ENCODE measurements around the gene CYP24A1. TPM values are rescaled to one million over a fixed set of nuclear protein-coding genes. Genes with fewer than 3 reads are reported as not detected.

Gene CYP24A1
- polyA plus RNA-seq, 2 donors: 0.39 to 1.6 TPM

DNA sequence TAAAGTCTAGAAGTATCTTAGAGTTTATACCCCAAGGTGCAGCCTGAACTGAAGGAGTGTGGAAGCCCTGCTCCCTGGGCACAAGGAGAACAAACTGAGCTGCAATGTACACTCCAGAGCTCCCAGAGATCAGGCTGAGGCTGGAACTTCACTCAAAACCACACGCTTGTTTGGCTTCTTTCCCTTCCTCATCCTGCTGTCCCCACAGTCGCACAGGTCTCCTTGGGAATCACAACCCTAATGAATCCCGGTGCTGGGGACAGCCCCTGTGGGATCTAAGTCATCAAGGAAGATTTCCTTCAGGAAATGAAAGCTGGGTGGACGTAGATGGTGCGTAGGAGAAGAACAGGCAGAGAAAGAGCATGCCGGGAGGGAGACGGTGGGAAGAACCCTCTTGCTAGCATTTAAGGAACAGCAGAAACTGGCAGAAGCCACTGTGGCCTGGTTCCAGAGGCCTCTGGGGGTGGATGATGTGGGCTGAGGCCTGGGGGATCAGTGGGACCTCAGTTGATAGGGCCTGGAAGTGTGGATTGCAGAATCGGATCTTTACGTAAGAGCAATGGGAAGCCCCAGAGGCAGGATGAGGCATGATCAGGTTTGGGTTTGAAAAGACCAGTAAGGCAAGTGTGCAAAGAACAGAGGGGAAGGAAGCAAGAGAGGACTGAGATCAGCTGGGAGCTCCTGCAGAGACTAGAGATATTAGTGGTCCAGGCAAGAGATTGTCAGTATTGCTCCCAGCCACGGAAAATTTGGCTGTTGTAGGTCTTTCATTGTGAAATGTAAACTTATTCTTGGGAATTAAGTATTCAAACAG is 21.4 kb downstream of the CYP24A1 start:
- Histone ChIP-seq H3K36me3 (ENCODE audit: control insufficient read depth in 2 of 2, insufficient read depth in 2 of 2, low read length in 1 of 2) (no peaks in the 10 kb centered on the region), H3K9me3 (ENCODE audit: control insufficient read depth in 2 of 2, insufficient read depth in 1 of 2, low read depth in 1 of 2, low read length in 1 of 2) (no peaks in the 10 kb centered on the region), H3K4me1 (ENCODE audit: control insufficient read depth in 2 of 2, insufficient read depth in 2 of 2, low read length in 1 of 2) (peaks cover 0 to 6% of the 10 kb centered on the region in 2 donors), H3K27me3 (ENCODE audit: control insufficient read depth in 1 of 2, insufficient read depth in 2 of 2, low read length in 2 of 2) (no peaks in the 10 kb centered on the region), H3K4me3 (ENCODE audit: low read depth in 1 of 2, low read length in 2 of 2) (no peak overlapping the region), H3K27ac (ENCODE audit: low read depth in 2 of 2, low read length in 1 of 2) (peak overlapping the region in 1 of 2 donors; percentile 77)
- 40 to 52% methylated on average over 10 of the region's 10 CpGs for WGBS, 2 donors

DNA sequence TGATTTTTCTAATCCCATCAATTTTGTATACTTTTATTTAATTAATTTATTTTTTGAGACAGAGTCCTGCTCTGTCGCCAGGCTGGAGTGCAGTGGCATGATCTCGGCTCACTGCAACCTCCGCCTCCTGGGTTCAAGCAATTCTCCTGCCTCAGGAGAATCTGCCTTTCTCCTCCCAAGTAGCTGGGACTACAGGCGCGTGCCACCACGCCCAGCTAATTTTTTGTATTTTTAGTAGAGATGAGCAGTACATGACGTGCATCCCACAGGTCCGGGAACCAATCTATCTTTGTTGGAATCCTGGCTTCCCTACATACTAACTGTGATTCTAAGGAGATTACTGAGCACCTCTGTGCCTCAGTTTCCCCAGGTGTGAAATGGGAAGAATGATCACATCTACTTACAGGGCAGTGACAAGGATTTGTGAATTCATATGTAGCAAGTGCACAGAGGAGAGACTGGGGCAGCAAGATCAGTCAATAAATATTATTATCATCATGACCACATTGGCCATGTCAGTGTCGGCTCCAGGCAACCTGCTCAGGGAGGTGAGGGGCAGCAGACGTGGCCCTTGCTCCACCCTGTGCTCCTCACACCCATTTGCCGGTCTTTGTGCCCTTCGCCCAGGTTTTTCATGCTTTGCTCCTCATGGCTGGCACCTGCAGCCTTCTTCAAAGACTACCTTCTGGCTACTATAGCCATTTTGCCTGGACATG is 22.1 kb downstream of the CYP24A1 start:
- H3K9me3 ChIP-seq (ENCODE audit: control insufficient read depth in 2 of 2, insufficient read depth in 1 of 2, low read depth in 1 of 2, low read length in 1 of 2): no peaks in the 10 kb centered on the region
- H3K27ac ChIP-seq (ENCODE audit: low read depth in 2 of 2, low read length in 1 of 2): peak overlapping the region in 1 of 2 donors; percentile 77
- no peaks in the 10 kb centered on the region for H3K36me3 ChIP-seq (ENCODE audit: control insufficient read depth in 2 of 2, insufficient read depth in 2 of 2, low read length in 1 of 2)
- peaks cover 0 to 6% of the 10 kb centered on the region in 2 donors for H3K4me1 ChIP-seq (ENCODE audit: control insufficient read depth in 2 of 2, insufficient read depth in 2 of 2, low read length in 1 of 2)
- WGBS, 2 donors: 87 to 88% methylated on average over 12 of the region's 12 CpGs
- H3K27me3 ChIP-seq (ENCODE audit: control insufficient read depth in 1 of 2, insufficient read depth in 2 of 2, low read length in 2 of 2): no peaks in the 10 kb centered on the region
- no peak overlapping the region for H3K4me3 ChIP-seq (ENCODE audit: low read depth in 1 of 2, low read length in 2 of 2)

- Histone ChIP-seq H3K27me3 (ENCODE audit: control insufficient read depth in 1 of 2, insufficient read depth in 2 of 2, low read length in 2 of 2) (no peaks in the 10 kb centered on the region), H3K9me3 (ENCODE audit: control insufficient read depth in 2 of 2, insufficient read depth in 1 of 2, low read depth in 1 of 2, low read length in 1 of 2) (no peaks in the 10 kb centered on the region), H3K36me3 (ENCODE audit: control insufficient read depth in 2 of 2, insufficient read depth in 2 of 2, low read length in 1 of 2) (no peaks in the 10 kb centered on the region), H3K4me1 (ENCODE audit: control insufficient read depth in 2 of 2, insufficient read depth in 2 of 2, low read length in 1 of 2) (peaks cover 0 to 6% of the 10 kb centered on the region in 2 donors), H3K27ac (ENCODE audit: low read depth in 2 of 2, low read length in 1 of 2) (no peak overlapping the region), H3K4me3 (ENCODE audit: low read depth in 1 of 2, low read length in 2 of 2) (no peak overlapping the region)
- 51 to 53% methylated on average over 2 of the region's 2 CpGs for WGBS, 2 donors
These were observed 22.7 kb downstream of the CYP24A1 start for GRCh38 chr20:54151075-54151439.

- 86 to 91% methylated on average over 7 of the region's 7 CpGs for WGBS, 2 donors
- Histone ChIP-seq H3K4me1 (ENCODE audit: control insufficient read depth in 2 of 2, insufficient read depth in 2 of 2, low read length in 1 of 2) (peaks cover 0 to 6% of the 10 kb centered on the region in 2 donors), H3K27ac (ENCODE audit: low read depth in 2 of 2, low read length in 1 of 2) (no peak overlapping the region), H3K4me3 (ENCODE audit: low read depth in 1 of 2, low read length in 2 of 2) (no peak overlapping the region), H3K36me3 (ENCODE audit: control insufficient read depth in 2 of 2, insufficient read depth in 2 of 2, low read length in 1 of 2) (no peaks in the 10 kb centered on the region), H3K27me3 (ENCODE audit: control insufficient read depth in 1 of 2, insufficient read depth in 2 of 2, low read length in 2 of 2) (no peaks in the 10 kb centered on the region), H3K9me3 (ENCODE audit: control insufficient read depth in 2 of 2, insufficient read depth in 1 of 2, low read depth in 1 of 2, low read length in 1 of 2) (no peaks in the 10 kb centered on the region)
These were observed 24.0 kb downstream of the CYP24A1 start for GRCh38 chr20:54149765-54150264.

GRCh38 chr20:54148947-54149764 is 24.6 kb downstream of the CYP24A1 start:
- Histone ChIP-seq H3K9me3 (ENCODE audit: control insufficient read depth in 2 of 2, insufficient read depth in 1 of 2, low read depth in 1 of 2, low read length in 1 of 2) (no peaks in the 10 kb centered on the region), H3K4me3 (ENCODE audit: low read depth in 1 of 2, low read length in 2 of 2) (no peak overlapping the region), H3K4me1 (ENCODE audit: control insufficient read depth in 2 of 2, insufficient read depth in 2 of 2, low read length in 1 of 2) (peaks cover 0 to 6% of the 10 kb centered on the region in 2 donors), H3K36me3 (ENCODE audit: control insufficient read depth in 2 of 2, insufficient read depth in 2 of 2, low read length in 1 of 2) (no peaks in the 10 kb centered on the region), H3K27ac (ENCODE audit: low read depth in 2 of 2, low read length in 1 of 2) (no peak overlapping the region), H3K27me3 (ENCODE audit: control insufficient read depth in 1 of 2, insufficient read depth in 2 of 2, low read length in 2 of 2) (no peaks in the 10 kb centered on the region)
- WGBS, 2 donors: 34 to 42% methylated on average over 7 of the region's 7 CpGs

DNA sequence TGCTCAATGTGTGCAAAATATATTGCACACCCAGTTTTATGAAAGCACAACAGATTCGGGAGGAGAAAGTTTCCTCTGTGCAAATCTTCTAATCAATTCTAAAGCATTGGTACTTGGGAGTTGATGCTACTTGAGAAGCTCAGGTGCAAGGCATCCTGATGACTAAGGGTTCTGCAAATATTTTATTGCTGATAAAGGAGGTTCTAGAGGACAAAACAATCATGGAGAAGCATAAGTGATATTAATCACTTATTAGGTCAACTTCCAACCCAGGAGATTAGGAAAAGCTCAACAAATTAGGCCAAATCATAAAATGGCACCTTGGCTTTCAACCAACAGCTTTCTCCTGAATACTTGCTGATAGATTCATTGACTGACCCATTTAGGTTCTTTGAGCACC is 27.1 kb downstream of the CYP24A1 start:
- H3K27ac ChIP-seq (ENCODE audit: low read depth in 2 of 2, low read length in 1 of 2): no peak overlapping the region
- no peaks in the 10 kb centered on the region for H3K9me3 ChIP-seq (ENCODE audit: control insufficient read depth in 2 of 2, insufficient read depth in 1 of 2, low read depth in 1 of 2, low read length in 1 of 2)
- no peaks in the 10 kb centered on the region for H3K4me1 ChIP-seq (ENCODE audit: control insufficient read depth in 2 of 2, insufficient read depth in 2 of 2, low read length in 1 of 2)
- WGBS, 2 donors: 79 to 89% methylated on average over 1 of the region's 1 CpG
- no peak overlapping the region for H3K4me3 ChIP-seq (ENCODE audit: low read depth in 1 of 2, low read length in 2 of 2)
- H3K36me3 ChIP-seq (ENCODE audit: control insufficient read depth in 2 of 2, insufficient read depth in 2 of 2, low read length in 1 of 2): no peaks in the 10 kb centered on the region
- H3K27me3 ChIP-seq (ENCODE audit: control insufficient read depth in 1 of 2, insufficient read depth in 2 of 2, low read length in 2 of 2): no peaks in the 10 kb centered on the region

- Histone ChIP-seq H3K27me3 (ENCODE audit: control insufficient read depth in 1 of 2, insufficient read depth in 2 of 2, low read length in 2 of 2) (no peaks in the 10 kb centered on the region), H3K4me3 (ENCODE audit: low read depth in 1 of 2, low read length in 2 of 2) (no peak overlapping the region), H3K27ac (ENCODE audit: low read depth in 2 of 2, low read length in 1 of 2) (no peak overlapping the region), H3K9me3 (ENCODE audit: control insufficient read depth in 2 of 2, insufficient read depth in 1 of 2, low read depth in 1 of 2, low read length in 1 of 2) (no peaks in the 10 kb centered on the region), H3K4me1 (ENCODE audit: control insufficient read depth in 2 of 2, insufficient read depth in 2 of 2, low read length in 1 of 2) (no peaks in the 10 kb centered on the region), H3K36me3 (ENCODE audit: control insufficient read depth in 2 of 2, insufficient read depth in 2 of 2, low read length in 1 of 2) (no peaks in the 10 kb centered on the region)
- WGBS, 2 donors: 84 to 88% methylated on average over 6 of the region's 6 CpGs
These were observed 28.9 kb downstream of the CYP24A1 start for GRCh38 chr20:54144847-54145414.

DNA sequence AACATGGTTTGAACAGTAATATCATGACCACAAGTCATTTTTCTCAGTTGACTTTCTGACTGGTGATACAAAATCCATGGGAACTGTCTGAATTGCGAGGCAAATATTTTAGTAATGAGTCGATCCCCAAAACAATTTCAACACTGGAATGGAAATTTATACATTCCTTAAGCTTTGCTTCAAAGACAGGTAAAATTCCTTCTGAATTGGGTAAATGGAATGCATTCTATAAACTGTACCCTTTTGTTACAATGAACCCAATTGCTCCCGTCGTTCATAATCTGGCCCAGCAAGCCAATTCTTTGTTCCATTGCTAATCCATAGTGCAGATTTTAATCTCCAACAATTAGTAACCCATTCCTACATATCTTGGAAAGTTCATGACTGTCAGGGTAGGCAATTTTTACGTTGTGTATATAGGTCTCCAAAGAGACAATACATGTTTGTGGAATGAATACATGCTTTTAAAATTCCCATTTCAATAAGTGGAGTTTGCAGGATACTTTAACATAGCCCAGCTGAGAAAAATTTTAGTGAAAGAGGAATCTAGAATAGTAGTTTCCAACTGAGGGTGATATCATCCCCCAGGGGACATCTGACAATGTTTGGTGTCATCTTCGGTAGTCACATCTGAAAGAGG is 32.7 kb downstream of the CYP24A1 start:
- Histone ChIP-seq H3K4me3 (ENCODE audit: low read depth in 1 of 2, low read length in 2 of 2) (no peak overlapping the region), H3K27ac (ENCODE audit: low read depth in 2 of 2, low read length in 1 of 2) (no peak overlapping the region), H3K4me1 (ENCODE audit: control insufficient read depth in 2 of 2, insufficient read depth in 2 of 2, low read length in 1 of 2) (no peaks in the 10 kb centered on the region), H3K9me3 (ENCODE audit: control insufficient read depth in 2 of 2, insufficient read depth in 1 of 2, low read depth in 1 of 2, low read length in 1 of 2) (no peaks in the 10 kb centered on the region), H3K36me3 (ENCODE audit: control insufficient read depth in 2 of 2, insufficient read depth in 2 of 2, low read length in 1 of 2) (peaks cover 0 to 2% of the 10 kb centered on the region in 2 donors), H3K27me3 (ENCODE audit: control insufficient read depth in 1 of 2, insufficient read depth in 2 of 2, low read length in 2 of 2) (no peaks in the 10 kb centered on the region)
- 63 to 67% methylated on average over 6 of the region's 6 CpGs for WGBS, 2 donors

DNA sequence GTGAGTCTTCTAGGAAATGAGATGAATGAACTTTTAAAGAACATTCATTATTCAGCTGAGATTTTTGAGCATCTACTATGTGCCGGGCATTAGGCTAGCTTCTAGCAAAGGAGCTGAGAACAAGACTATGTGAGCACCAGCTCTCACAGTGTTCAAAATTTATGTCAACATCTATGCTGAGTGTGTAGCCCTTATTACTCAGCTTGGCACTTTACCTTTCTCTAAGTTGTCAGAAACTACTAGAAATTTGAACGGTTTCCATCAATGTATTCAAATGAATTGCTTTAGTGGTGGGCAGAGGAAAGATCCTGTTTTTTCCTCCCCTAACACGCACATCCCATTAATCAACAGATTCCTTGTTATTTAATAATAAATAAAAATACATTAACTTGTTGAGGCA is 33.3 kb downstream of the CYP24A1 start:
- H3K9me3 ChIP-seq (ENCODE audit: control insufficient read depth in 2 of 2, insufficient read depth in 1 of 2, low read depth in 1 of 2, low read length in 1 of 2): no peaks in the 10 kb centered on the region
- WGBS, 2 donors: 91 to 92% methylated on average over 3 of the region's 3 CpGs
- peaks cover 0 to 2% of the 10 kb centered on the region in 2 donors for H3K36me3 ChIP-seq (ENCODE audit: control insufficient read depth in 2 of 2, insufficient read depth in 2 of 2, low read length in 1 of 2)
- no peak overlapping the region for H3K27ac ChIP-seq (ENCODE audit: low read depth in 2 of 2, low read length in 1 of 2)
- no peaks in the 10 kb centered on the region for H3K4me1 ChIP-seq (ENCODE audit: control insufficient read depth in 2 of 2, insufficient read depth in 2 of 2, low read length in 1 of 2)
- H3K4me3 ChIP-seq (ENCODE audit: low read depth in 1 of 2, low read length in 2 of 2): no peak overlapping the region
- no peaks in the 10 kb centered on the region for H3K27me3 ChIP-seq (ENCODE audit: control insufficient read depth in 1 of 2, insufficient read depth in 2 of 2, low read length in 2 of 2)
